ENCODE data around the gene UBB. TPM values are rescaled to one million over a fixed set of nuclear protein-coding genes. Genes with fewer than 3 reads are reported as not detected.
A peak's percentile ranks its signal among the peaks of the same experiment; 100 is the strongest.

Gene UBB
- total RNA-seq, 2 experiments from 2014 or later = 1,415 to 1,539 TPM

DNA sequence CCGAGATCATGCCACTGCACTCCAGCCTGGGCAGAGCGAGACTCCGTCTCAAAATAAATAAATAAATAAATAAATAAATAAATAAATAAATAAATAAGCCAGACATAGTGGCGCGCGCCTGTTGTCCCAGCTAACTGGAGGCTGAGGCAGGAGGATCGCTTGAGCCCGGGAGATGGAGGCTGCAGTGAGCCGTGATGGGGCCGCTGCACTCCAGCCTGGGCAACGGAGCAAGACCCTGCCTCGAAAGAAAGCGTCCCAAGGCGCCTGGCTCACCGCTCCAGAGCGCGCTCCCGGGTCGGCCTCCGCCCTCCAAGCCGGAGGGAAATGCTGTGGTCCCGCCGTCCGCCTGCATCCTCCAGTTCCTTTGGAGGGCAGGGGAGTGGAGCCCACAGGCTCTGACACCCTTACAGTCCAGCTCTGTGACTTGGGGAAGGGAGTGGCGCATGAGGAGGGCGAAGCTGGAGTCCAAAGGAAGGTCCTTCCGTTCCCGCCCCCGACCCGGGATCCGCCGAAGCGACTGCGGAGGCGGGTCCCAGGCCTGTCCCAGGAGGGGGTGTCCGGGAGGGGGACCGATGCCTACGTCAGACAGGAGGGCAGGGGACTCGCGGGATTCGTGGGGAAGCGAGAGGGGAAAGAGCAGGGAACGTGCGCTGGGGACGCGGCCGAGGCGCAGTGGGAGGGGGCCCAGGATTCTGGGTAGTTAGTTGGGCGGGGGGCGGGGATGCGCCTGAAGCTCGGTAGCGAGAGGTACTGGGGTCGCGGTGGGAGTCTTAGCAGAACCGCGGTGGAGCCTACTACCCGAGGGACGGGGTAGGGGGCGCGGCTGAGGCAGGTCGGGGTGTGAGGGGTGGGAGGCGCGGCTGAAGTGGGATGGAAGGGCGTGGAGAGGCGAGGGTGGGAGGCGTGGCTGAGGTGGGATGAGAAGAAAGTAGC, 26.1 kb downstream of the UBB start:
- Mint-ChIP-seq H3K27me3 (peaks cover 16% of the 10 kb centered on the region), H3K4me1 (peaks cover 7% of the 10 kb centered on the region), H3K27ac (no peak overlapping the region), H3K4me3 (no peak overlapping the region), H3K36me3 (ENCODE audit: low read depth) (no peaks in the 10 kb centered on the region), H3K9me3 (no peaks in the 10 kb centered on the region)
- CTCF ChIA-PET = interaction anchor here (1.5 kb wide), 1 partner anchor 11 kb away, joined by 4 read pairs; no protein-coding TSS in a partner anchor
- POLR2A ChIA-PET = no interaction called here
- DNase-seq = no peak

DNA sequence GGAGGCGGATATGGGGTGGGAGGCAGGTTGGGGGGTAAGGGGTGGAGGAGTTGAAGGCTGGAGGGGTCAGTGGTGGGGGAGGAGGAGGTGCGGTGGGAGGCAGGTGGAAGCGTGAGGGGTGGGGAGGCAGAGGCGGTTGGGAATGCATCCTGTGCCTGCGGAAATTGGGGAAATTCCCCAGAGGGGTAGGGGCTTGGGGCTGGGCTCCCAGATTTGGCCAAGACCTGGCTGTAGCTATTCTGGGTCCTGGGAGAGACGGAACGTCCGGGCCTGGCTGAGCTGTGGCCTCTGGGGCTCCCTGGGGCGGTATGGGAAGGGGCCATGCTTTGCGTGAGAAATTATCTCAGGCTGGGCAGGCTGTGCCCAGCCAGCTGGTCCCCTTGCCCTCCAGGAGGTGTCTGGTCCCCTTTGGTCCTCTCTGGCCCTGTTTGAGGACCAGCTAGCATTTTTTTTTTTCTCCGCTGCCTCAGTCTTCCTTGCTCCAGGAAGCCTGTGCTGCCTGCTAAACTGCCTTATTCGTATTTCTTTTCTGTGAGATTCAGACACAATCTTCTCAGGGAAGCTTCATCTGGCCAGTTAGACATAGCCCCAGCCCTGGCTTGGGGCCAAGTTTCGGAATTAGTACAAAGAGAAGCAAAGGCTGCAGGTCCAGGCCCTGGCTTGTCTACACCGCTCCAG, 27.2 kb downstream of the UBB start:
- H3K9me3 Mint-ChIP-seq = no peaks in the 10 kb centered on the region
- H3K36me3 Mint-ChIP-seq (ENCODE audit: low read depth) = no peaks in the 10 kb centered on the region
- POLR2A ChIA-PET = no interaction called here
- CTCF ChIA-PET = interaction anchor here (1.5 kb wide), 1 partner anchor 12 kb away, joined by 4 read pairs; no protein-coding TSS in a partner anchor
- no peak overlapping the region for H3K27ac Mint-ChIP-seq
- peaks cover 16% of the 10 kb centered on the region for H3K27me3 Mint-ChIP-seq
- peaks cover 8% of the 10 kb centered on the region for H3K4me1 Mint-ChIP-seq
- no peak for DNase-seq
- H3K4me3 Mint-ChIP-seq = no peak overlapping the region

DNA sequence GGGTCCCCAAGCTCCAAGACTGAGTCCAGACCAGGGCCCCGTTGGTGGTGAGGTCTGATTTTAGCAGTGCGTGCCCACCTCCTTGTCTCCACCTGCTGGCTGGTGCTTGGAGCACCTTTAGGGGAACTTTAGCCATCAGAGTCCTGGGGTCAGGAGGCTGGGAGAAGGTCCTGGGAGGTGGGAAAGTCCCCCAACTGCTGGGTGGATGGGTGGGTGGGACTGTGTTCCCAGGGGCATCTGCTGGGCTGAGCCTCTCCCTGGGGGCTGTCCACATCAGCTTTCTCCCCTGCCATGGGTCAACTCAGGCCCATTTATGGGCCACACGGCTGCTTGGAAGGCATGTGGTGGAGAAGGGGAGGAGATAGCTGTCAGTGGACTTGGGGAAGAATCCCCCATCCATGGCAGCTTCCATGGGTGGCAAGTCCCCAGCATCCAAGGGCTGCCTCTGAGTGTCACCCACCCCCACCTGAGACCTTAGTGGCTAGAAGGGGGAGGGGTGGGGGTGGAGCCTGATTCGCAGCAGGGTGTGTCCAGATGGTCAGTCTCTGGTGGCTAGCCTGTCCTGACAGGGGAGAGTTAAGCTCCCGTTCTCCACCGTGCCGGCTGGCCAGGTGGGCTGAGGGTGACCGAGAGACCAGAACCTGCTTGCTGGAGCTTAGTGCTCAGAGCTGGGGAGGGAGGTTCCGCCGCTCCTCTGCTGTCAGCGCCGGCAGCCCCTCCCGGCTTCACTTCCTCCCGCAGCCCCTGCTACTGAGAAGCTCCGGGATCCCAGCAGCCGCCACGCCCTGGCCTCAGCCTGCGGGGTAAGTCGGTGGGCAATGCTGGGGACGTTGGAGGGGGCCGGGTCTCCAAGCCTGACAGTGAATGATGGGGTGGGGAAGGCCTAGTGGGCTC, 34.4 kb downstream of the UBB start, which contains the start of gene TRPV2:
Gene TRPV2, plus strand, starts transcription at position 541 of the 894 bp plus-strand sequence. CDS start 2,098 bp downstream, outside the sequence.
- Mint-ChIP-seq H3K9me3 (no peaks in the 10 kb centered on the region), H3K4me3 (peak within 1 kb of the TSS; percentile 99), H3K4me1 (peaks cover 52% of the 10 kb centered on the region), H3K36me3 (ENCODE audit: low read depth) (peaks cover 35% of the 10 kb centered on the region), H3K27ac (peak within 1 kb of the TSS; percentile 99), H3K27me3 (no peaks in the 10 kb centered on the region)
- POLR2A ChIA-PET = interaction anchor here (0.6 kb wide), 1 partner anchor 314 kb away, joined by 3 read pairs; no protein-coding TSS in a partner anchor
- DNase-seq = peak; percentile 64
- CTCF ChIA-PET = interaction anchor here (1.0 to 3.8 kb wide), 8 partner anchors 12 to 107 kb away, joined by 3 to 17 read pairs (median 4); partner anchors contain the start of gene UBB

DNA sequence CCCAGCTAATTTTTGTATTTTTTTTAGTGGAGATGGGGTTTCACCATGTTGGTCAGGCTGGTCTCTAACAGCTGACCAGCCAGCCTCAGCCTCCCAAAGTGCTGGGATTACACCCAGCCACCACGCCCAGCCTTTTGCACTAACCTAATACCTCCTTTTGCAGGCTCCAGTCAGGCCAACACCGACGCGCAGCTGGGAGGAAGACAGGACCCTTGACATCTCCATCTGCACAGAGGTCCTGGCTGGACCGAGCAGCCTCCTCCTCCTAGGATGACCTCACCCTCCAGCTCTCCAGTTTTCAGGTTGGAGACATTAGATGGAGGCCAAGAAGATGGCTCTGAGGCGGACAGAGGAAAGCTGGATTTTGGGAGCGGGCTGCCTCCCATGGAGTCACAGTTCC, 36.5 kb downstream of the UBB start:
- DNase-seq = no peak
- Mint-ChIP-seq H3K27ac (peak overlapping the region; percentile 99), H3K9me3 (no peaks in the 10 kb centered on the region), H3K4me3 (peak overlapping the region; percentile 99), H3K36me3 (ENCODE audit: low read depth) (peaks cover 47% of the 10 kb centered on the region), H3K27me3 (no peaks in the 10 kb centered on the region), H3K4me1 (peaks cover 57% of the 10 kb centered on the region)
- CTCF ChIA-PET = interaction anchor here (1.2 to 3.8 kb wide), 4 partner anchors 10 to 54 kb away, joined by 3 to 17 read pairs (median 4); no protein-coding TSS in a partner anchor
- POLR2A ChIA-PET = no interaction called here

- Mint-ChIP-seq H3K9me3 (no peaks in the 10 kb centered on the region), H3K27ac (peak overlapping the region; percentile 54), H3K27me3 (no peaks in the 10 kb centered on the region), H3K4me1 (peaks cover 56% of the 10 kb centered on the region), H3K4me3 (peak overlapping the region; percentile 28), H3K36me3 (ENCODE audit: low read depth) (peaks cover 52% of the 10 kb centered on the region)
- DNase-seq = no peak
- CTCF ChIA-PET = interaction anchor here (0.7 to 3.8 kb wide), 5 partner anchors 9 to 54 kb away, joined by 3 to 17 read pairs (median 5); no protein-coding TSS in a partner anchor
- POLR2A ChIA-PET = interaction anchor here (1.2 kb wide), 1 partner anchor 20 kb away, joined by 4 read pairs; no protein-coding TSS in a partner anchor
These were observed 37.2 kb downstream of the UBB start for GRCh38 chr17:16417896-16418684.

DNA sequence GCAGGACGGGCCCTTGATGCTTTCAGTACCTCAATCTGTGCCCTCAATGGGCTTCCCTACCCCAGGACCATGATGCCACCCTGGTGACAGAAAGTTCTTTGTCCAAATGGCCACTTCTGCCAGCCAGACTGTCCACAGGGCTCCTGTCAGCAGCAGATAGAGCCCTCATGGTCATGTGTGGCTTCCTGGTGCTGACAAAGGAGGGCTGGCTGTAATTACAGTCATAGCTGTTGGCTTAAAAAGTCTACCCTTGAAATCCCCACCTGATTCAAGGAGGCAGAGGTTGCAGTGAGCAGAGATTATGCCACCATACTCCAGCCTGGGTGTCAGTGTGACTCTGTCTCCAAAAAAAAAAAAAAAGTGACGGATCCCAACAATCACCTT, 37.8 kb downstream of the UBB start:
- H3K27me3 Mint-ChIP-seq = no peaks in the 10 kb centered on the region
- peaks cover 55% of the 10 kb centered on the region for H3K4me1 Mint-ChIP-seq
- H3K27ac Mint-ChIP-seq = peak overlapping the region; percentile 48
- no peaks in the 10 kb centered on the region for H3K9me3 Mint-ChIP-seq
- ChIA-PET POLR2A (interaction anchor here (1.2 kb wide), 1 partner anchor 20 kb away, joined by 4 read pairs; no protein-coding TSS in a partner anchor), CTCF (interaction anchor here (0.6 to 3.8 kb wide), 7 partner anchors 8 to 379 kb away, joined by 3 to 17 read pairs (median 5); no protein-coding TSS in a partner anchor)
- H3K4me3 Mint-ChIP-seq = peak overlapping the region; percentile 49
- DNase-seq = no peak
- peaks cover 57% of the 10 kb centered on the region for H3K36me3 Mint-ChIP-seq (ENCODE audit: low read depth)

GRCh38 chr17:16419074-16419928, 38.4 kb downstream of the UBB start:
- Mint-ChIP-seq H3K4me3 (peak overlapping the region; percentile 49), H3K9me3 (no peaks in the 10 kb centered on the region), H3K4me1 (peaks cover 53% of the 10 kb centered on the region), H3K27ac (peak overlapping the region; percentile 48), H3K36me3 (ENCODE audit: low read depth) (peaks cover 55% of the 10 kb centered on the region), H3K27me3 (no peaks in the 10 kb centered on the region)
- ChIA-PET POLR2A (interaction anchor here (1.2 kb wide), 1 partner anchor 19 kb away, joined by 4 read pairs; no protein-coding TSS in a partner anchor), CTCF (interaction anchor here (0.6 to 1.5 kb wide), 7 partner anchors 9 to 380 kb away, joined by 3 to 10 read pairs (median 4); no protein-coding TSS in a partner anchor)
- DNase-seq = no peak

- ChIA-PET CTCF (interaction anchor here (1.1 kb wide), 2 partner anchors 8 to 10 kb away, joined by 4 to 10 read pairs; no protein-coding TSS in a partner anchor), POLR2A (no interaction called here)
- no peaks in the 10 kb centered on the region for H3K27me3 Mint-ChIP-seq
- peaks cover 47% of the 10 kb centered on the region for H3K4me1 Mint-ChIP-seq
- H3K36me3 Mint-ChIP-seq (ENCODE audit: low read depth) = peaks cover 53% of the 10 kb centered on the region
- no peaks in the 10 kb centered on the region for H3K9me3 Mint-ChIP-seq
- no peak overlapping the region for H3K27ac Mint-ChIP-seq
- H3K4me3 Mint-ChIP-seq = no peak overlapping the region
- DNase-seq = no peak
These were observed 39.0 kb downstream of the UBB start for GRCh38 chr17:16419929-16420271.

DNA sequence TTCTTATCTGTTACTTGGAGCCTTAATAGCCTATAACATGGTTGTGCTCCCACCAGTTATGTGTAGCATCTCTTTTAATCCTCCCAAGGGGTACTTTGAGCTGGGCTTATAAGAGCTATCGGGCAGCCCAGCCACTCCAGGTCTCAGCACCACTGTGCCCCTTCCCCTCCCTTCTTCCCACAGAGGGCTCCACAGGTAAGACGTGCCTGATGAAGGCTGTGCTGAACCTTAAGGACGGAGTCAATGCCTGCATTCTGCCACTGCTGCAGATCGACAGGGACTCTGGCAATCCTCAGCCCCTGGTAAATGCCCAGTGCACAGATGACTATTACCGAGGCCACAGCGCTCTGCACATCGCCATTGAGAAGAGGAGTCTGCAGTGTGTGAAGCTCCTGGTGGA, 41.5 kb downstream of the UBB start:
- Mint-ChIP-seq H3K9me3 (no peaks in the 10 kb centered on the region), H3K4me1 (peaks cover 31% of the 10 kb centered on the region), H3K36me3 (ENCODE audit: low read depth) (peaks cover 59% of the 10 kb centered on the region), H3K4me3 (no peak overlapping the region), H3K27me3 (no peaks in the 10 kb centered on the region), H3K27ac (no peak overlapping the region)
- ChIA-PET CTCF (interaction anchor here (0.6 kb wide), 1 partner anchor 44 kb away, joined by 3 read pairs; no protein-coding TSS in a partner anchor), POLR2A (no interaction called here)
- no peak for DNase-seq

DNA sequence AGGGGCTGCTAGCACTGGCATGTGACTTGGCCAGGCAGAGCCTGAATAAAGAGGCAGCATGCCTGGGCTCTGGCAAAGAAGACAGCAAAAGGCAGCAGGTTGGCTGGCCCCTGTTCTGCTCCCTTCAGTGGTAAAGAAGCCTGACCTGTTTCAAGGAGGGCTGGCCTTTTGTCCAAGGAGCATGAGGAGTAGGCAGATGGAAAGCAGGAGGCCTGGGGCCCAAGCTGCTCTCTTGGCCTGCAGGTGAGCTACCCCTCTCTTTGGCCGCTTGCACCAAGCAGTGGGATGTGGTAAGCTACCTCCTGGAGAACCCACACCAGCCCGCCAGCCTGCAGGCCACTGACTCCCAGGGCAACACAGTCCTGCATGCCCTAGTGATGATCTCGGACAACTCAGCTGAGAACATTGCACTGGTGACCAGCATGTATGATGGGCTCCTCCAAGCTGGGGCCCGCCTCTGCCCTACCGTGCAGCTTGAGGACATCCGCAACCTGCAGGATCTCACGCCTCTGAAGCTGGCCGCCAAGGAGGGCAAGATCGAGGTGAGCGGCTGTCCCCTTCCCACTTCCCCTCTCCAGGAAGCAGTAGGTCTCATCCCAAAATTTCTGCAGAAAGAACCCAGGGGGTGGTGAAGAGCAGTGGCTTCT, 42.5 kb downstream of the UBB start:
- ChIA-PET CTCF (interaction anchor here (0.6 kb wide), 1 partner anchor 38 kb away, joined by 3 read pairs; no protein-coding TSS in a partner anchor), POLR2A (no interaction called here)
- peaks cover 22% of the 10 kb centered on the region for H3K4me1 Mint-ChIP-seq
- no peaks in the 10 kb centered on the region for H3K27me3 Mint-ChIP-seq
- H3K27ac Mint-ChIP-seq = no peak overlapping the region
- no peaks in the 10 kb centered on the region for H3K9me3 Mint-ChIP-seq
- no peak for DNase-seq
- H3K36me3 Mint-ChIP-seq (ENCODE audit: low read depth) = peaks cover 50% of the 10 kb centered on the region
- no peak overlapping the region for H3K4me3 Mint-ChIP-seq
